Muscle of leg (tissue), 11 donors: ENCODE measurements around the gene TRIM66. TPM values are rescaled to one million over a fixed set of nuclear protein-coding genes. Genes with fewer than 3 reads are reported as not detected.

Experiments used
- DNase-seq: peaks from one replicate; pipeline ENCODE4 v3.0.0; 2013
- H3K27ac ChIP-seq: one replicate; pipeline ENCODE4 v1.5.1; 2013; ENCODE audit warnings: mild to moderate bottlenecking, low read length, control low read depth
- H3K27me3 ChIP-seq: one replicate; pipeline ENCODE4 v1.6.1; 2013; ENCODE audit warnings: low read length; ENCODE audit not compliant: control insufficient read depth, insufficient read depth
- H3K36me3 ChIP-seq: one replicate; pipeline ENCODE4 v1.6.1; 2013; ENCODE audit warnings: low read length; ENCODE audit not compliant: control insufficient read depth, insufficient read depth
- H3K4me1 ChIP-seq: one replicate; pipeline ENCODE4 v1.6.1; 2013; ENCODE audit warnings: low read length; ENCODE audit not compliant: control insufficient read depth, insufficient read depth
- H3K4me3 ChIP-seq: one replicate; pipeline ENCODE4 v1.5.1; 2013; ENCODE audit warnings: low read length, control low read depth
- H3K9me3 ChIP-seq: replicated peaks from 2 replicates; pipeline ENCODE4 v1.6.1; 2013; ENCODE audit warnings: low read depth, low read length; ENCODE audit not compliant: control insufficient read depth
- whole genome bisulfite sequencing: methylation state at CpG from one replicate; pipeline ENCODE4 v1.1.5; 2013; ENCODE audit warnings: missing lambda C conversion rate; ENCODE audit not compliant: insufficient coverage; 5-methylcytosine and 5-hydroxymethylcytosine counted together
- polyA plus RNA-seq, 8 donors: library from polyadenylated mRNA; unstranded; fragments of 120-200 nt; gene quantifications; one replicate each; pipeline versions ENCODE4 v1.2.1 to v1.2.3, GENCODE V29; 2013; ENCODE audit warnings: inconsistent platforms in 1 of 8, low replicate concordance in 1 of 8; ENCODE audit not compliant: insufficient read length in 8 of 8, insufficient read depth in 1 of 8
- total RNA-seq: library from RNA; stranded (reverse); fragments of 120-200 nt; gene quantifications from one replicate; pipeline ENCODE4 v1.2.4, GENCODE V29; 2013

TRIM66 gene
- total and polyA plus RNA-seq, 9 donors: 1.0 to 5.8 (median 2.8) TPM

- Histone ChIP-seq H3K9me3 (no peaks in the 10 kb centered on the region), H3K27me3 (no peaks in the 10 kb centered on the region), H3K4me3 (no peak overlapping the region), H3K36me3 (peaks cover 71% of the 10 kb centered on the region), H3K4me1 (peaks cover 3% of the 10 kb centered on the region), H3K27ac (no peak overlapping the region)
- DNase-seq: no peak
- WGBS: 84% methylated on average over 3 of the region's 6 CpGs
These were observed 10.6 kb upstream of the TRIM66 start for GRCh38 chr11:8693010-8693551.

- no peaks in the 10 kb centered on the region for H3K9me3 ChIP-seq
- no peak overlapping the region for H3K4me3 ChIP-seq
- no peaks in the 10 kb centered on the region for H3K27me3 ChIP-seq
- WGBS: 83% methylated on average over 2 of the region's 3 CpGs
- DNase-seq: no peak
- peaks cover 10% of the 10 kb centered on the region for H3K4me1 ChIP-seq
- no peak overlapping the region for H3K27ac ChIP-seq
- peaks cover 66% of the 10 kb centered on the region for H3K36me3 ChIP-seq
These were observed 10.0 kb upstream of the TRIM66 start for GRCh38 chr11:8692417-8692816.

GRCh38 chr11:8691601-8692000, 9.1 kb upstream of the TRIM66 start:
- 70% methylated on average over 2 of the region's 6 CpGs for WGBS
- no peaks in the 10 kb centered on the region for H3K27me3 ChIP-seq
- peaks cover 66% of the 10 kb centered on the region for H3K36me3 ChIP-seq
- no peak overlapping the region for H3K27ac ChIP-seq
- no peak for DNase-seq
- no peaks in the 10 kb centered on the region for H3K9me3 ChIP-seq
- H3K4me3 ChIP-seq: no peak overlapping the region
- peaks cover 10% of the 10 kb centered on the region for H3K4me1 ChIP-seq

GRCh38 chr11:8690374-8691342, 8.2 kb upstream of the TRIM66 start:
- Histone ChIP-seq H3K9me3 (no peaks in the 10 kb centered on the region), H3K4me3 (no peak overlapping the region), H3K36me3 (peaks cover 65% of the 10 kb centered on the region), H3K4me1 (peaks cover 10% of the 10 kb centered on the region), H3K27me3 (no peaks in the 10 kb centered on the region), H3K27ac (no peak overlapping the region)
- WGBS: no CpG with 5 or more reads among the region's 4 CpGs
- DNase-seq: no peak

- 66% methylated on average over 6 of the region's 8 CpGs for WGBS
- H3K4me1 ChIP-seq: peaks cover 10% of the 10 kb centered on the region
- H3K4me3 ChIP-seq: no peak overlapping the region
- no peak overlapping the region for H3K27ac ChIP-seq
- no peaks in the 10 kb centered on the region for H3K9me3 ChIP-seq
- no peak for DNase-seq
- H3K36me3 ChIP-seq: peaks cover 65% of the 10 kb centered on the region
- H3K27me3 ChIP-seq: no peaks in the 10 kb centered on the region
These were observed 7.3 kb upstream of the TRIM66 start for GRCh38 chr11:8689726-8690255.

- Histone ChIP-seq H3K27ac (peak overlapping the region; percentile 88), H3K4me1 (peaks cover 18% of the 10 kb centered on the region), H3K27me3 (no peaks in the 10 kb centered on the region), H3K4me3 (peak overlapping the region; percentile 78), H3K36me3 (peaks cover 65% of the 10 kb centered on the region), H3K9me3 (no peaks in the 10 kb centered on the region)
- WGBS: under 1% methylated on average over 50 of the region's 56 CpGs
- peak; percentile 98 for DNase-seq
These were observed 6.2 kb upstream of the TRIM66 start for GRCh38 chr11:8688414-8689362.

- WGBS: no CpG with 5 or more reads among the region's 7 CpGs
- Histone ChIP-seq H3K36me3 (peaks cover 43% of the 10 kb centered on the region), H3K27ac (no peak overlapping the region), H3K9me3 (no peaks in the 10 kb centered on the region), H3K27me3 (no peaks in the 10 kb centered on the region), H3K4me1 (peaks cover 27% of the 10 kb centered on the region), H3K4me3 (no peak overlapping the region)
- DNase-seq: no peak
These were observed 3.9 kb upstream of the TRIM66 start for GRCh38 chr11:8686325-8686724.

GRCh38 chr11:8685820-8686219, 3.4 kb upstream of the TRIM66 start:
- no peak overlapping the region for H3K4me3 ChIP-seq
- H3K36me3 ChIP-seq: peaks cover 42% of the 10 kb centered on the region
- peaks cover 27% of the 10 kb centered on the region for H3K4me1 ChIP-seq
- H3K27ac ChIP-seq: no peak overlapping the region
- no peaks in the 10 kb centered on the region for H3K9me3 ChIP-seq
- DNase-seq: no peak
- H3K27me3 ChIP-seq: no peaks in the 10 kb centered on the region
- no CpG with 5 or more reads among the region's 2 CpGs for WGBS

- 90% methylated on average over 2 of the region's 7 CpGs for WGBS
- no peak overlapping the region for H3K27ac ChIP-seq
- H3K4me3 ChIP-seq: no peak overlapping the region
- H3K27me3 ChIP-seq: no peaks in the 10 kb centered on the region
- no peak for DNase-seq
- no peaks in the 10 kb centered on the region for H3K9me3 ChIP-seq
- peaks cover 27% of the 10 kb centered on the region for H3K4me1 ChIP-seq
- peaks cover 37% of the 10 kb centered on the region for H3K36me3 ChIP-seq
These were observed 2.8 kb upstream of the TRIM66 start for GRCh38 chr11:8685306-8685705.
